ENCODE data around the gene KLHL29.

- TF ChIP-seq POLR2A (IDR thresholded peaks at IDR 0.05; ENCODE audit: low read depth, low read length) (no peak), POLR2AphosphoS5 (IDR thresholded peaks at IDR 0.05; ENCODE audit: low read depth, low read length) (no peak), TAF1 (IDR thresholded peaks at IDR 0.05; ENCODE audit: borderline replicate concordance, low read depth, low read length) (no peak)
These were observed 235.9 kb downstream of the KLHL29 start for GRCh38 chr2:23620841-23621341.
